Neuronal stem cell (in vitro differentiated cells): ENCODE data around the gene ZNF865.

Source experiments
- DNase-seq: peaks from one replicate; pipeline ENCODE4 v3.0.0-alpha.2; 2013; ENCODE audit warnings: low spot score
- H2AFZ ChIP-seq: one replicate; pipeline ENCODE4 v1.6.1; 2013; ENCODE audit warnings: mild to moderate bottlenecking, low read length, inconsistent platforms
- H2AK5ac ChIP-seq: 2 replicates; pipeline ENCODE4 v1.6.1; 2013; ENCODE audit warnings: low read depth, mild to moderate bottlenecking, inconsistent platforms, low read length, moderate library complexity, mixed read lengths
- H2BK120ac ChIP-seq: 2 replicates; pipeline ENCODE4 v1.6.1; 2013; ENCODE audit warnings: low read depth, mild to moderate bottlenecking, inconsistent platforms, low read length, moderate library complexity, mixed read lengths
- H2BK12ac ChIP-seq: one replicate; pipeline ENCODE4 v1.6.1; 2013; ENCODE audit warnings: low read length, inconsistent platforms
- H2BK15ac ChIP-seq: 2 replicates; pipeline ENCODE4 v1.6.1; 2013; ENCODE audit warnings: mild to moderate bottlenecking, low read length, inconsistent platforms, mixed read lengths
- H2BK5ac ChIP-seq: one replicate; pipeline ENCODE4 v1.6.1; 2013; ENCODE audit warnings: inconsistent platforms, mild to moderate bottlenecking, low read length, moderate library complexity
- H3K14ac ChIP-seq: one replicate; pipeline ENCODE4 v1.6.1; 2013; ENCODE audit warnings: low read length, inconsistent platforms
- H3K18ac ChIP-seq: 2 replicates; pipeline ENCODE4 v1.6.1; 2013; ENCODE audit warnings: low read length, inconsistent platforms
- H3K23ac ChIP-seq: 2 replicates; pipeline ENCODE4 v1.6.1; 2013; ENCODE audit warnings: low read depth, mild to moderate bottlenecking, mixed read lengths, low read length, inconsistent platforms; ENCODE audit not compliant: poor library complexity
- H3K27ac ChIP-seq: replicated peaks from 3 replicates; pipeline ENCODE4 v1.5.1; 2013; ENCODE audit warnings: low read length, inconsistent platforms
- H3K27me3 ChIP-seq, 3 experiments: 2 replicates each; pipeline ENCODE4 v1.6.1; 2013; ENCODE audit warnings: low read length in 3 of 3, mild to moderate bottlenecking in 2 of 3, inconsistent platforms in 1 of 3, low read depth in 1 of 3, mixed read lengths in 1 of 3, moderate library complexity in 1 of 3; ENCODE audit not compliant: control insufficient read depth in 3 of 3, insufficient read depth in 3 of 3
- H3K36me3 ChIP-seq, 2 donors: replicated peaks in 1 of 2; 2 replicates each; pipeline ENCODE4 v1.6.1; 2013; ENCODE audit warnings: low read length in 2 of 2; ENCODE audit not compliant: control insufficient read depth in 2 of 2, insufficient read depth in 2 of 2
- H3K4ac ChIP-seq: 2 replicates; pipeline ENCODE4 v1.6.1; 2013; ENCODE audit warnings: inconsistent platforms, mild to moderate bottlenecking, low read length, moderate library complexity
- H3K4me1 ChIP-seq, 2 donors: 1 replicate in 1 of 2; 2 replicates in 1 of 2; pipeline ENCODE4 v1.6.1; 2013; ENCODE audit warnings: low read length in 2 of 2, low read depth in 1 of 2; ENCODE audit not compliant: control insufficient read depth in 2 of 2, insufficient read depth in 1 of 2
- H3K4me2 ChIP-seq: one replicate; pipeline ENCODE4 v1.6.1; 2013; ENCODE audit warnings: mild to moderate bottlenecking, low read length, inconsistent platforms; ENCODE audit not compliant: insufficient read depth, poor library complexity, severe bottlenecking
- H3K4me3 ChIP-seq, 2 donors: 2 replicates each; pipeline ENCODE4 v1.5.1; 2013; ENCODE audit warnings: low read length in 2 of 2, mild to moderate bottlenecking in 2 of 2, inconsistent platforms in 1 of 2, moderate library complexity in 1 of 2
- H3K79me1 ChIP-seq: one replicate; pipeline ENCODE4 v1.6.1; 2013; ENCODE audit warnings: low read depth, mild to moderate bottlenecking, inconsistent platforms, low read length, moderate library complexity
- H3K9ac ChIP-seq: one replicate; pipeline ENCODE4 v1.6.1; 2013; ENCODE audit warnings: mild to moderate bottlenecking, low read depth, low read length, inconsistent platforms; ENCODE audit not compliant: poor library complexity
- H3K9me3 ChIP-seq, 2 donors: replicated peaks in 1 of 2; 2 replicates each; pipeline versions ENCODE3 to v1.6.1; 2013; ENCODE audit warnings: low read length in 2 of 2, mild to moderate bottlenecking in 2 of 2, inconsistent platforms in 1 of 2, low read depth in 1 of 2, mixed read lengths in 1 of 2, moderate library complexity in 1 of 2; ENCODE audit not compliant: control insufficient read depth in 2 of 2, insufficient read depth in 1 of 2
- H4K8ac ChIP-seq: one replicate; pipeline ENCODE4 v1.6.1; 2013; ENCODE audit warnings: low read depth, mild to moderate bottlenecking, inconsistent platforms, low read length, moderate library complexity
- H4K91ac ChIP-seq: one replicate; pipeline ENCODE4 v1.6.1; 2013; ENCODE audit warnings: low read length, low read depth, mild to moderate bottlenecking, inconsistent platforms; ENCODE audit not compliant: poor library complexity
- WGBS, 2 donors: extraction: QIAGEN DNeasy Blood & Tissue Kit; methylation state at CpG; one replicate each; pipeline ENCODE4 v1.1.7; 2013; ENCODE audit warnings: missing lambda C conversion rate in 2 of 2, mixed read lengths in 1 of 2; ENCODE audit not compliant: insufficient read length in 2 of 2, insufficient replicate concordance in 1 of 2; ENCODE audit errors: extremely low coverage in 2 of 2; 5-methylcytosine and 5-hydroxymethylcytosine counted together

Gene ZNF865

GRCh38 chr19:55602104-55603001 lies 3.1 kb upstream of the ZNF865 start:
- Histone ChIP-seq H3K27me3 (no peaks in the 10 kb centered on the region), H3K9ac (no peak overlapping the region), H3K18ac (peak overlapping the region; percentile 71), H2BK5ac (peak overlapping the region; percentile 27), H2AK5ac (peak overlapping the region; percentile 92), H4K91ac (peak overlapping the region; percentile 22), H3K79me1 (peaks cover 4% of the 10 kb centered on the region), H2BK12ac (peak overlapping the region; percentile 73), H3K9me3 (peaks cover 0 to 7% of the 10 kb centered on the region in 2 donors), H3K14ac (no peak overlapping the region), H2BK120ac (no peak overlapping the region), H3K36me3 (peaks cover 1 to 11% of the 10 kb centered on the region in 2 donors), H3K4me1 (peaks cover 13 to 14% of the 10 kb centered on the region in 2 donors), H3K27ac (no peak overlapping the region), H2AFZ (no peak overlapping the region), H2BK15ac (peak overlapping the region; percentile 79), H4K8ac (no peak overlapping the region), H3K23ac (peak overlapping the region; percentile 10), H3K4ac (peak overlapping the region; percentile 81), H3K4me2 (no peak overlapping the region), H3K4me3 (no peak overlapping the region)
- no CpG with 5 or more reads among the region's 60 CpGs for WGBS, 2 donors
- no peak for DNase-seq

- Histone ChIP-seq H3K36me3 (peaks cover 1 to 14% of the 10 kb centered on the region in 2 donors), H3K27ac (no peak overlapping the region), H2AK5ac (peak overlapping the region; percentile 92), H2BK120ac (no peak overlapping the region), H2BK12ac (peak overlapping the region; percentile 58), H3K4me1 (peaks cover 12 to 14% of the 10 kb centered on the region in 2 donors), H3K79me1 (peaks cover 5% of the 10 kb centered on the region), H2BK15ac (peak overlapping the region; percentile 79), H4K91ac (no peak overlapping the region), H3K4me3 (no peak overlapping the region), H3K9ac (no peak overlapping the region), H2AFZ (no peak overlapping the region), H3K23ac (no peak overlapping the region), H4K8ac (no peak overlapping the region), H2BK5ac (peak overlapping the region; percentile 27), H3K4ac (no peak overlapping the region), H3K4me2 (no peak overlapping the region), H3K14ac (no peak overlapping the region), H3K9me3 (peaks cover 0 to 7% of the 10 kb centered on the region in 2 donors), H3K27me3 (no peaks in the 10 kb centered on the region), H3K18ac (peak overlapping the region; percentile 51)
- WGBS, 2 donors, result no CpG with 5 or more reads among the region's 21 CpGs
- no peak for DNase-seq
These were observed 2.3 kb upstream of the ZNF865 start for GRCh38 chr19:55603115-55603514.

- H4K91ac ChIP-seq, result no peak overlapping the region
- WGBS, 2 donors, result 100% methylated on average over 1 to 2 of the region's 22 CpGs
- peaks cover 1 to 17% of the 10 kb centered on the region in 2 donors for H3K36me3 ChIP-seq
- peaks cover 0 to 7% of the 10 kb centered on the region in 2 donors for H3K9me3 ChIP-seq
- no peak overlapping the region for H4K8ac ChIP-seq
- H3K79me1 ChIP-seq, result peaks cover 5% of the 10 kb centered on the region
- no peak overlapping the region for H2AFZ ChIP-seq
- H2BK5ac ChIP-seq, result no peak overlapping the region
- peak overlapping the region; percentile 58 for H2BK12ac ChIP-seq
- no peak for DNase-seq
- peak overlapping the region; percentile 79 for H2BK15ac ChIP-seq
- H3K4me3 ChIP-seq, result peak overlapping the region in 1 of 2 donors; percentile 78
- H3K27ac ChIP-seq, result peak overlapping the region; percentile 100
- no peak overlapping the region for H3K23ac ChIP-seq
- H2AK5ac ChIP-seq, result peak overlapping the region; percentile 92
- no peak overlapping the region for H3K4me2 ChIP-seq
- H3K14ac ChIP-seq, result no peak overlapping the region
- H2BK120ac ChIP-seq, result no peak overlapping the region
- H3K18ac ChIP-seq, result no peak overlapping the region
- no peak overlapping the region for H3K9ac ChIP-seq
- peaks cover 7 to 14% of the 10 kb centered on the region in 2 donors for H3K4me1 ChIP-seq
- no peak overlapping the region for H3K4ac ChIP-seq
- no peaks in the 10 kb centered on the region for H3K27me3 ChIP-seq
These were observed 1.7 kb upstream of the ZNF865 start for GRCh38 chr19:55603581-55604292.

- H3K9ac ChIP-seq, result no peak overlapping the region
- peaks cover 7% of the 10 kb centered on the region for H3K79me1 ChIP-seq
- H3K4me1 ChIP-seq, result peaks cover 7 to 14% of the 10 kb centered on the region in 2 donors
- H3K14ac ChIP-seq, result no peak overlapping the region
- H3K4me3 ChIP-seq, result peak overlapping the region; percentile 72 to 78
- peaks cover 0 to 7% of the 10 kb centered on the region in 2 donors for H3K9me3 ChIP-seq
- H3K23ac ChIP-seq, result no peak overlapping the region
- DNase-seq, result peak; percentile 99
- H2AFZ ChIP-seq, result peak overlapping the region; percentile 58
- no CpG with 5 or more reads among the region's 43 CpGs for WGBS, 2 donors
- H2BK12ac ChIP-seq, result no peak overlapping the region
- peak overlapping the region; percentile 100 for H3K27ac ChIP-seq
- no peak overlapping the region for H2BK15ac ChIP-seq
- H4K91ac ChIP-seq, result no peak overlapping the region
- H3K27me3 ChIP-seq, result no peaks in the 10 kb centered on the region
- peak overlapping the region; percentile 87 for H2BK5ac ChIP-seq
- peaks cover 7 to 31% of the 10 kb centered on the region in 2 donors for H3K36me3 ChIP-seq
- H4K8ac ChIP-seq, result no peak overlapping the region
- no peak overlapping the region for H3K4ac ChIP-seq
- H2BK120ac ChIP-seq, result no peak overlapping the region
- peak overlapping the region; percentile 80 for H3K18ac ChIP-seq
- no peak overlapping the region for H2AK5ac ChIP-seq
- H3K4me2 ChIP-seq, result peak overlapping the region; percentile 42
These were observed 225 bp upstream of the ZNF865 start for GRCh38 chr19:55605207-55605636.
